HepG2 (cell line): ENCODE measurements around the gene TGFA.

Experiments used
- HNRNPL ChIP-seq: fragments of 200-400 bp; formaldehyde crosslinking; IDR thresholded peaks from 2 replicates; pipeline ENCODE4 v1.6.1; 2017; ENCODE audit warnings: mild to moderate bottlenecking, low read depth, low read length
- PCBP1 ChIP-seq: fragments of 200-400 bp; formaldehyde crosslinking; IDR thresholded peaks from 2 replicates; pipeline ENCODE4 v1.6.1; 2017; ENCODE audit warnings: mild to moderate bottlenecking, low read depth, low read length, borderline replicate concordance
- SMC3 ChIP-seq: IDR thresholded peaks from 2 replicates; pipeline ENCODE4 v1.6.1; 2011; ENCODE audit warnings: low read length, improper control_type of control experiment
- SRF ChIP-seq: IDR thresholded peaks from 2 replicates; pipeline ENCODE4 v1.6.1; 2011; ENCODE audit warnings: mild to moderate bottlenecking, low read depth, low read length, moderate library complexity
- TF ChIP-seq, protein P1 (sequence below): sonication (generic); formaldehyde crosslinking; IDR thresholded peaks from 2 replicates; pipeline ENCODE4 v1.4.0; 2020; ENCODE audit warnings: missing genetic modification reagents, borderline replicate concordance
- TF ChIP-seq, protein P2 (sequence below): sonication (generic); formaldehyde crosslinking; IDR thresholded peaks from 2 replicates; pipeline ENCODE4 v1.5.0; 2020; ENCODE audit warnings: mild to moderate bottlenecking, missing genetic modification reagents, moderate library complexity
- TF ChIP-seq, protein P3 (sequence below): IDR thresholded peaks from 2 replicates; pipeline ENCODE4 v1.6.1; 2016; ENCODE audit warnings: mild to moderate bottlenecking
- TF ChIP-seq, protein P4 (sequence below): sonication (generic); formaldehyde crosslinking; IDR thresholded peaks from 2 replicates; pipeline ENCODE4 v1.8.0; 2022; ENCODE audit warnings: mild to moderate bottlenecking, missing genetic modification reagents; ENCODE audit not compliant: insufficient replicate concordance

DNA sequence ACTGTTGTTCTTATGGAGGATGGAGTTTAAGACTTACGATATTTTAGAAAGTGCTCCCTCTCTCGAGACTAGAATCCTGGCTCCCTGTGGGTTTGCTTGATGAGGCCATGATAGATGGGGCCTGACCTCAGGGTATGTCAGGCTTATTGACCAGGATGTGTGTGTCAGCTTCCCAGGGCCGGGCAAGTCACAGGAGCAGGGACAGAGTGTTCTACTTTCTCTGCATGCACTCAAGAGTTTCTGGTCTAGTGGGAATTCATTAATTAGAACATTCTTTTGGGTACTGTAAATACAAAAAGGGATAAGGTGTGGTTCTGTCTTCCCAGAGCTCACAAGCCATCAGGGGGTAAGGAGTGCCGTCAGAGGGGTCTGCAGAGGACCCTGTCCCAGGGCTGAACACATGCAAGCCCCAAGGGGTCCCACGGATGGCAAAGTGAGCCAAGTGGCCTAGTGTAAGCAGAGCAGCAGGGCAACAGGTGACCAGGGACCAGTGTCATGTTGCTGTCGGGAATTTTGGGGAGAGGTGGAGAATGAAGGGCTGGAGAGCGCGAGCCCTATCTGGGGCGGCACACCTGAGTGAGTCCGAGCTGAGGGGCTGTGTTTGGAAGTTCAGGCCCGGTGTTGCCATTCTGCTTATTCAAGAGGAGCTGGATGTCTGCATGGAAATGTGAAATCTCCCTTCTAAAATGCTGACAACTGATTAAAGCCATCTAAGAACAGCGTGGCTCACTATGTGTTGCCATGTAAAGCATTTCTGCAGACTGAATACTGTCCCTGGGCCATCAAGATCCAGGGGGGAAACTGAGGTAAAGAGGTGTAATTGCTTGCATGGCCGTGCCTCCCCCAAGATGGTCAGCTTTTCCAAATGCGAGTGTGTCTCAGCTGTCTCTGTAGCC lies 91.4 kb downstream of the TGFA start:
- TF ChIP-seq SRF (no peak), PCBP1 (no peak), SMC3 (no peak), HNRNPL (no peak)
- TF ChIP-seq, protein P1, sequence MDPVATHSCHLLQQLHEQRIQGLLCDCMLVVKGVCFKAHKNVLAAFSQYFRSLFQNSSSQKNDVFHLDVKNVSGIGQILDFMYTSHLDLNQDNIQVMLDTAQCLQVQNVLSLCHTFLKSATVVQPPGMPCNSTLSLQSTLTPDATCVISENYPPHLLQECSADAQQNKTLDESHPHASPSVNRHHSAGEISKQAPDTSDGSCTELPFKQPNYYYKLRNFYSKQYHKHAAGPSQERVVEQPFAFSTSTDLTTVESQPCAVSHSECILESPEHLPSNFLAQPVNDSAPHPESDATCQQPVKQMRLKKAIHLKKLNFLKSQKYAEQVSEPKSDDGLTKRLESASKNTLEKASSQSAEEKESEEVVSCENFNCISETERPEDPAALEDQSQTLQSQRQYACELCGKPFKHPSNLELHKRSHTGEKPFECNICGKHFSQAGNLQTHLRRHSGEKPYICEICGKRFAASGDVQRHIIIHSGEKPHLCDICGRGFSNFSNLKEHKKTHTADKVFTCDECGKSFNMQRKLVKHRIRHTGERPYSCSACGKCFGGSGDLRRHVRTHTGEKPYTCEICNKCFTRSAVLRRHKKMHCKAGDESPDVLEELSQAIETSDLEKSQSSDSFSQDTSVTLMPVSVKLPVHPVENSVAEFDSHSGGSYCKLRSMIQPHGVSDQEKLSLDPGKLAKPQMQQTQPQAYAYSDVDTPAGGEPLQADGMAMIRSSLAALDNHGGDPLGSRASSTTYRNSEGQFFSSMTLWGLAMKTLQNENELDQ (CRISPR knock-in tag): no peak
- TF ChIP-seq, protein P2, sequence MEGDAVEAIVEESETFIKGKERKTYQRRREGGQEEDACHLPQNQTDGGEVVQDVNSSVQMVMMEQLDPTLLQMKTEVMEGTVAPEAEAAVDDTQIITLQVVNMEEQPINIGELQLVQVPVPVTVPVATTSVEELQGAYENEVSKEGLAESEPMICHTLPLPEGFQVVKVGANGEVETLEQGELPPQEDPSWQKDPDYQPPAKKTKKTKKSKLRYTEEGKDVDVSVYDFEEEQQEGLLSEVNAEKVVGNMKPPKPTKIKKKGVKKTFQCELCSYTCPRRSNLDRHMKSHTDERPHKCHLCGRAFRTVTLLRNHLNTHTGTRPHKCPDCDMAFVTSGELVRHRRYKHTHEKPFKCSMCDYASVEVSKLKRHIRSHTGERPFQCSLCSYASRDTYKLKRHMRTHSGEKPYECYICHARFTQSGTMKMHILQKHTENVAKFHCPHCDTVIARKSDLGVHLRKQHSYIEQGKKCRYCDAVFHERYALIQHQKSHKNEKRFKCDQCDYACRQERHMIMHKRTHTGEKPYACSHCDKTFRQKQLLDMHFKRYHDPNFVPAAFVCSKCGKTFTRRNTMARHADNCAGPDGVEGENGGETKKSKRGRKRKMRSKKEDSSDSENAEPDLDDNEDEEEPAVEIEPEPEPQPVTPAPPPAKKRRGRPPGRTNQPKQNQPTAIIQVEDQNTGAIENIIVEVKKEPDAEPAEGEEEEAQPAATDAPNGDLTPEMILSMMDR (CRISPR knock-in tag): no peak
- TF ChIP-seq, protein P3, sequence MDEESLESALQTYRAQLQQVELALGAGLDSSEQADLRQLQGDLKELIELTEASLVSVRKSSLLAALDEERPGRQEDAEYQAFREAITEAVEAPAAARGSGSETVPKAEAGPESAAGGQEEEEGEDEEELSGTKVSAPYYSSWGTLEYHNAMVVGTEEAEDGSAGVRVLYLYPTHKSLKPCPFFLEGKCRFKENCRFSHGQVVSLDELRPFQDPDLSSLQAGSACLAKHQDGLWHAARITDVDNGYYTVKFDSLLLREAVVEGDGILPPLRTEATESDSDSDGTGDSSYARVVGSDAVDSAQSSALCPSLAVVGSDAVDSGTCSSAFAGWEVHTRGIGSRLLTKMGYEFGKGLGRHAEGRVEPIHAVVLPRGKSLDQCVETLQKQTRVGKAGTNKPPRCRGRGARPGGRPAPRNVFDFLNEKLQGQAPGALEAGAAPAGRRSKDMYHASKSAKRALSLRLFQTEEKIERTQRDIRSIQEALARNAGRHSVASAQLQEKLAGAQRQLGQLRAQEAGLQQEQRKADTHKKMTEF: no peak
- TF ChIP-seq, protein P4, sequence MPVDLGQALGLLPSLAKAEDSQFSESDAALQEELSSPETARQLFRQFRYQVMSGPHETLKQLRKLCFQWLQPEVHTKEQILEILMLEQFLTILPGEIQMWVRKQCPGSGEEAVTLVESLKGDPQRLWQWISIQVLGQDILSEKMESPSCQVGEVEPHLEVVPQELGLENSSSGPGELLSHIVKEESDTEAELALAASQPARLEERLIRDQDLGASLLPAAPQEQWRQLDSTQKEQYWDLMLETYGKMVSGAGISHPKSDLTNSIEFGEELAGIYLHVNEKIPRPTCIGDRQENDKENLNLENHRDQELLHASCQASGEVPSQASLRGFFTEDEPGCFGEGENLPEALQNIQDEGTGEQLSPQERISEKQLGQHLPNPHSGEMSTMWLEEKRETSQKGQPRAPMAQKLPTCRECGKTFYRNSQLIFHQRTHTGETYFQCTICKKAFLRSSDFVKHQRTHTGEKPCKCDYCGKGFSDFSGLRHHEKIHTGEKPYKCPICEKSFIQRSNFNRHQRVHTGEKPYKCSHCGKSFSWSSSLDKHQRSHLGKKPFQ (CRISPR knock-in tag): no peak
